Measurements from ENCODE around the gene SLC35E4.

GRCh38 chr22:30601464-30601863 lies 34.1 kb upstream of the SLC35E4 start:
- TF ChIP-seq CTCF (IDR thresholded peaks at IDR 0.05) = no peak
- no peak for TF ChIP-seq POLR2A (IDR thresholded peaks at IDR 0.05)

Data from body of pancreas (tissue), 4 donors.